Neutrophil (primary cell): ENCODE results near the gene ITPR1.

Experiments
- H3K27ac ChIP-seq: fragments of 200-600 bp; sonication (generic); 2 replicates; pipeline ENCODE4 v1.5.1; 2016; ENCODE audit warnings: mild to moderate bottlenecking, moderate library complexity
- H3K27me3 ChIP-seq: fragments of 200-600 bp; sonication (generic); 2 replicates; pipeline ENCODE4 v1.6.0; 2016; ENCODE audit warnings: mild to moderate bottlenecking
- H3K36me3 ChIP-seq: fragments of 200-600 bp; sonication (generic); 2 replicates; pipeline ENCODE4 v1.5.1; 2017
- H3K4me1 ChIP-seq, 2 experiments: fragments of 200-600 bp in 1 of 2; sonication (generic) in 1 of 2; 1 replicate in 1 of 2; 2 replicates in 1 of 2; pipeline versions ENCODE4 v1.5.1 to v1.6.1; 2013 to 2016; ENCODE audit warnings: low read depth in 1 of 2, low read length in 1 of 2, mild to moderate bottlenecking in 1 of 2, moderate library complexity in 1 of 2; ENCODE audit not compliant: control insufficient read depth in 1 of 2, insufficient read depth in 1 of 2
- H3K4me3 ChIP-seq, 2 experiments: fragments of 200-600 bp in 1 of 2; sonication (generic) in 1 of 2; 1 replicate in 1 of 2; 2 replicates in 1 of 2; pipeline ENCODE4 v1.5.1; 2013 to 2016; ENCODE audit warnings: low read depth in 1 of 2, low read length in 1 of 2, mild to moderate bottlenecking in 1 of 2, moderate library complexity in 1 of 2
- H3K9me3 ChIP-seq: fragments of 200-600 bp; sonication (generic); 2 replicates; pipeline ENCODE4 v1.5.1; 2016
- CTCF ChIP-seq: fragments of 200-600 bp; sonication (generic); IDR thresholded peaks from 2 replicates; pipeline ENCODE4 v1.5.1; 2016; ENCODE audit warnings: antibody characterized with exemption

ITPR1 gene

DNA sequence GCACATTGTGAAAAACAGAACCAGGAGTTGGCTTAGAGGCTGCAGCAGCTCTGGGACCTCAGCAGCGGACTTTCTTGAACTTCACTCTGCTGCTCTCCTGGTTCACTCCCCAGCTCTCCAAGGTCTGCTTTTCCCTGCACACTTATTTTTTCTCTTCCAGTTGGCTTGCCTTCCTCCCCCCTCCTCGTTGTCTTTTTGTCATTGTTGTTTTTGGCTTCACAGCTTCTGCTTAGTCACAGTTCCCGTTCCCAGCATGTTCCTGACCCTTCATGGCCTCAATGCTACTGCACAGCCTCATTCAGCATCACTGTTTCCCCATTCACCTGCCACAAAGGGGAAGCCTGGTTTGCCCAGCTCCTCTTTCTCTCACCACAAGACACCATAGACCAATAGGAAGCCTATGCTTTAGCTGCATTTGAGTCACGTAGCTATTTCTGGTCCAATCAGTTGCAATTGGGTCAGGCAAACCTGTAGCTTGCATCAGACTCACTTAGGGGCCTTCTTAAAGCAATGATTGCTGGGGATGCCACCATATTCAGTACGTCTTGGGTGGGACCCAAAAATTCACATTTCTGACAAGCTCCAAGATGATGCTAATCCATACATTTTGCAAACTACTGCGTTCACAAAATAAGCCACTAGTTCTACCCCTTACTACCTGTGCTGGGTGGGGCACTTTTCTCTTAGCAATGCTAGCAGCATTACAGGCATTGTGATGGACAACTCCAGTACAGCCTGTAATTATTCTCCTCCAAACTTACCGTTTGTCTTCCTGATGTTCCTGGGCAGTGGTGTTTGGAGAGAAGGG lies 18.3 kb upstream of the ITPR1 start:
- peak overlapping the region; percentile 53 to 59 for H3K4me3 ChIP-seq
- H3K27me3 ChIP-seq, result no peaks in the 10 kb centered on the region
- peaks cover 65 to 74% of the 10 kb centered on the region in 2 experiments for H3K4me1 ChIP-seq
- peak overlapping the region; percentile 99 for H3K27ac ChIP-seq
- no peaks in the 10 kb centered on the region for H3K36me3 ChIP-seq
- no peaks in the 10 kb centered on the region for H3K9me3 ChIP-seq
- TF ChIP-seq CTCF, result peak; percentile 14

DNA sequence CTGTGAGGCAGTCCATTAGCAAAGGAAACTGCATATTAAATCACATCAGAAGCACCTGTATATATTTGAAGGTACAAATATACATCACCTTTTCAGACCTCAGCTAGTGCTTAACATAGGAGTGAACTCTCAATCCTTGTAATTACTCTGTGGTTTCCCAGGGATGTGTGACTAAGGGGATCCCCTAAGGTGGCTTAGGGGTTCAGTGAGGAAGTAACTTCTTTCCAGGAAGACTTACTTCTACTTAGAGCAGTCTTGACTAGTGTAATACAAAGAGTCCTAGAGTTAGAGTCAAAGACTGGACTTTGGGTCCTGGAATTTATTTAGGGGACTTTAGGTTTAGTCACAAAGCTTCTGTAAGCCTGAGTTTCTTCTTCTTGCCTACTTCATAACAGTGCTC lies 17.3 kb upstream of the ITPR1 start:
- TF ChIP-seq CTCF, result no peak
- Histone ChIP-seq H3K4me1 (peaks cover 59 to 69% of the 10 kb centered on the region in 2 experiments), H3K27ac (peak overlapping the region; percentile 99)

GRCh38 chr3:4476496-4476895 lies 16.7 kb upstream of the ITPR1 start:
- Histone ChIP-seq H3K4me3 (peak overlapping the region in 1 of 2 experiments; percentile 59), H3K27me3 (no peaks in the 10 kb centered on the region), H3K4me1 (peaks cover 59 to 69% of the 10 kb centered on the region in 2 experiments), H3K27ac (peak overlapping the region; percentile 99), H3K36me3 (no peaks in the 10 kb centered on the region), H3K9me3 (no peaks in the 10 kb centered on the region)
- no peak for TF ChIP-seq CTCF

More for the DNA sequence above, 17.3 kb upstream of the ITPR1 start:
- Histone ChIP-seq H3K27me3 (no peaks in the 10 kb centered on the region), H3K4me3 (peak overlapping the region; percentile 33 to 59), H3K9me3 (no peaks in the 10 kb centered on the region), H3K36me3 (no peaks in the 10 kb centered on the region)

- peaks cover 59 to 63% of the 10 kb centered on the region in 2 experiments for H3K4me1 ChIP-seq
- peak overlapping the region; percentile 16 to 37 for H3K4me3 ChIP-seq
- TF ChIP-seq CTCF, result no peak
- H3K36me3 ChIP-seq, result no peaks in the 10 kb centered on the region
- no peaks in the 10 kb centered on the region for H3K9me3 ChIP-seq
- peak overlapping the region; percentile 99 for H3K27ac ChIP-seq
- H3K27me3 ChIP-seq, result no peaks in the 10 kb centered on the region
Observed at GRCh38 chr3:4478261-4478660, 14.9 kb upstream of the ITPR1 start.

- Histone ChIP-seq H3K9me3 (no peaks in the 10 kb centered on the region), H3K4me3 (peak overlapping the region; percentile 61 to 94), H3K36me3 (no peaks in the 10 kb centered on the region), H3K4me1 (peaks cover 35 to 38% of the 10 kb centered on the region in 2 experiments), H3K27me3 (peaks cover 25% of the 10 kb centered on the region), H3K27ac (no peak overlapping the region)
- TF ChIP-seq CTCF, result no peak
Observed at GRCh38 chr3:4491855-4492207, 1.3 kb upstream of the ITPR1 start.
